Right kidney (tissue), 9 donors: ENCODE results near the gene PLA2G2D.
A peak's percentile ranks its signal among the peaks of the same experiment; 100 is the strongest.

Experiments used
- DNase-seq: peaks from one replicate; pipeline ENCODE4 v3.0.0-alpha.2; 2016
- long read RNA-seq, 8 donors: transcript quantifications; one replicate each; lab custom pipeline, GENCODE V29; 2026

The PLA2G2D gene, protein sequence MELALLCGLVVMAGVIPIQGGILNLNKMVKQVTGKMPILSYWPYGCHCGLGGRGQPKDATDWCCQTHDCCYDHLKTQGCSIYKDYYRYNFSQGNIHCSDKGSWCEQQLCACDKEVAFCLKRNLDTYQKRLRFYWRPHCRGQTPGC
- long read RNA-seq, donor 1 = 0 reads
- long read RNA-seq, donor 2 = 0 reads
- long read RNA-seq, donor 3 = 0 reads
- long read RNA-seq, donor 4 = 0 reads
- long read RNA-seq, donor 5 = 0 reads
- long read RNA-seq, donor 6 = 0 reads
- long read RNA-seq, donor 7 = 0 reads
- long read RNA-seq, donor 8 = 0 reads

DNA sequence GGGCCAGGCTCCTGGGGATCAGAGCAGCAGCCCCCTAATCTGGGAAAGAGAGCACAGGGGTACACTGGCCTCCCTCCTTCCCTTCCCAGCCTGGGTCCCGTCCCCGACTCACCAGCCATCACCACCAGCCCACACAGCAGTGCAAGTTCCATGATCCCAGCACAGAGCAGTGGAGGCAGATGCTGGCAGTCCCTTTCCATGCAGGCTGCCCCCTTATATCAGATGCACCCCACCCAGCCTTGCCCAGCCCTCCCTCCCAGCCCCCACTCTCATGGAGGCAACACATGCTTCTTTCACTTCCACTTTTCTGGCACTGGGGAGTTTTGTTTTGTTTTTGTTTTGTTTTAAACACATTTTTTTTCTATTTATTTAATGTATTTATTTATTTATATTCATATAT, at the start of gene PLA2G2D:
Gene PLA2G2D (minus strand): TSS at position 190 of the 400 bp plus-strand sequence. CDS start 38 bp downstream, at position 152.
- DNase-seq = no peak

DNA sequence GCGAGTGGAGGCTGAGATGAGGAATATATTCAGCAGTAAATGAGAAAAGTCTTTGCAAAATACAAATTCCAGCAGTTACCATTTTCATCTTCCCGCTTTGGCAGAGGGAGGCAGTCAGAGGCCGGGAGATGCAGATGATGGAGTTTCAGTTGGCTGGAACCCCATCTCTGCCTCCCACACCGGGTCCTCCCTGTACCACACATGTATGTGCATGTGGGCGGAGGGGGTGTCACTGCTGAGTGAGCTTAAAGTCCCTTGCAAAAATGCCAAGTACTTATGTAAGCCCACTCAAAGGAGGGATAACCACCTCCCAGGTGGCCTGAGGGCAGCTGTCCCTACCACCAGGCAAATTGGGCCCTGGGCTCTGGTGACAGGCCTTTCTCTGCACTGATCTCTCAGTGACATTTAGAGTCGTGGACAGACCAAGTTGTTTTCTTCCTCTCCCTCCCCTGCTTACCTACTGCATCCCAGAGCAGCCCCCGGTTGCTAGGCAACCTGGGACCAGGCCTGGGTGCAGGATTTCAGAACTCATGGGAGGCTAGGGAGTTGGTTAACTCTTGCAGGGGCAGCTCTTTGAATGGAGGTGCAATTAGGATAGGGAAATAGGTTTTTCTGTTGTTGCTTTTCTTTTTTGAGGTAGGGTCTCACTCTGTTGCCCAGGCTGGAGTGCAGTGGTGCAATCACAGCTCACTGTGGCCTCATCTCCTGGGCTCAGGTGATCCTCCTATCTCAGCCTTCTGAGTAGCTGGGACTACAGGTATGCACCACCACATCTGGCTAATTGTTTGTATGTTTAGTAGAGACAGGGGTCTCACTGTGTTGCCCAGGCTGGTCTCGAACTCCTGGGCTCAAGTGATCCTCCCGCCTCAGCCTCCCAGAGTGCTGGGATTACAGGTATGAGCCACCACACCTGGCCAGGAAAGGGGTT, 49.5 kb upstream of the PLA2G2D start:
- DNase-seq = no peak

DNA sequence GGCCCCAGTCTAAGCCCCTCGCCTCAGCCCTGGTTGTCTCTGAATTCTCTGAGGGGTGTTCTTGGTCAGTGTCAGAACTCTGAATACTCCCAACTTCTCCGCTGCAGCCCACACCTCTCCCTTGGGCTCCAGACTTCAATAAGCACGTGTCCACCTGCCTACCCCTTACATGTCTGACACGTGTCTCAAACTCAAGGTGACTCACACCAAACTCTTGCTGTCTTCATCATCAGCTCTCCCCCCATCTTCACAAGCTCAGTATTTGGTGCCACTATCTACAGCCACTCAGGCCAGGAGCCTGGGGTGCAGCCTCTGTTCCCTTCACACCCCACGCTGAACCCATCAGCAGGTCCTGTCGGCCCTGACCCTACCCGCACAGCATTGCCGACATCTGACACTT, 47.8 kb upstream of the PLA2G2D start:
- DNase-seq = no peak

DNA sequence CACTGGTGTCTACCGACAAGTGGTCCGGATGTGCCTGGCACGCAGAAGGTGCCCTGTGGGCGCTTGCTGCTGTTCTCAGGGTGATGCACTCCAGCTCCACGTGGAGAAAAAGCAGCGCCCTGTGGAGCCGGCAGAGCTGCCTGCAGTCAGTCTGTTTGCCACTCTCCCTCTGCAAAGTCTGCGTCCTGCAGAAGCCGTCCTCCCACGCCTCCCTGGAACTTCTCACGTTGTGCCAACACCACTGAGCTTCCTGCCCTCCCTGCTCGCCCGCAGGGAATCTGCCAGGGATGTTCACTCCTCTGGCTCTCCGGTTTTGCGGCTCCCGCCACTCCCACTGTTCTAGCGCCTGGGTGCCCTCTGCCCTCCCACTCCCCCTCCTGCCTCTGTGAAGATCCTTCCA, 46.7 kb upstream of the PLA2G2D start:
- peak; percentile 22 for DNase-seq

DNA sequence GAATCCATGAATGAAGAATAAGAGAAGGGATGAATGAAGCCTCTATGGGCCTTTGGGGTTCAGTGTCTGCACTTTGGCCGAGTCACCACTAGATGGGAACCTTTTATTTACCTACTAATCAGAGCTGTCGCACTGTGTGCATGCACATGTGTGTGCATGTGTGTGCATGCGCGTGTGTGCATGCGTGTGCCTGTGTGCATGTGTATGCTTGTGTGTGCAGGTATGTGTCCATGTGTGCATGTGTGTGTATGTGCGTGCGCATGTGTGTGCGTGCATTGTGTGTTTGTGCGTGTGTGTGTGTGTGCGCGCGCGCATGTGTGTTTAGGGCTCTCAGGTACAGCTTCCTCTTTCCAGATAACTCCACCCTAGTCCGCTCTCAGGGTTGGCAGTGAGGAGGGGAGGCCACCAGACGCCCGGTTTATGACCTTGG, 46.2 kb upstream of the PLA2G2D start:
- DNase-seq = no peak

DNA sequence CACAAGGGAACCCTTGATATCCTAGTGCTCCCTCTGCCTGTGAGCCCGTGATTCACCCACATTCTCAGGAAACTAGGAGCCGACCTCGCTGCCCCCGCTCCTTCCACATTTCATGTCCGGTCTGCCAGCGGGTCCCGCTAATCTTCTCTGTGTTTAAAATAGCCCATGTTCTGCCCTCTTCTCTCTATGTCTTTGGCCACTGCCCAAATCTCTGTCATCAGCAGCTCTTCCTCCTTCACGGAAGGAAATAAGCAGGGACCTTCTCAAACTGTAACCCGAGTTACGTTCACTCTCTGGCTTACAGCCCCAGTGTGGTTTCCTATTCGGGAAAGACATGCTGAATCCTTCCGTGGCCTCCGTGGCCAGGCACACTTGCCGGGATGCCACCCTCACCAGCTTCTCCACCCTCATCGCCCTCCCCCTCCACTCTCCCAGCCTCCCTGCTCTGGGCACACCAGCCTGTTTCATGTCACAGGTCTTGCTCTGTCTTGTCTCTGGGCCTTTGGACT, 45.4 kb upstream of the PLA2G2D start:
- no peak for DNase-seq

DNA sequence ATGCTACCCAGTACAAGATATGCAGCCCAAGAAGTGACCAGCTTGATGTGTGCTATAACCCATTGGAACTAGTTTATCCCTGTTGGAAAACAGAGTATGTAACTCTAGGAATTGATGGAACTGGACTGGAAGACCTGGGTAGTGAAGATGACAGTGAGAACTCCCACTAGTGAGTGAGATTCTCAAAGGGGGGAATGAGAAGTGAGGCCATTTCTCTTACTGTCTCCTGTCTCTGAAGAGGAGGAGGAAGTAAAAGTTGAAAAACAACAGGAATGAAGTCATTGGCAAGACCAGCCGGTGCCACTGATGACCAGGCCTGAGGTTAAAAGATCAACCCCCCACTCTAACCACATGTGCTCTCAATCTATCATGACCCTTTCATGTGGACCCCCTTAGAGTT, 40.7 kb upstream of the PLA2G2D start:
- no peak for DNase-seq

DNA sequence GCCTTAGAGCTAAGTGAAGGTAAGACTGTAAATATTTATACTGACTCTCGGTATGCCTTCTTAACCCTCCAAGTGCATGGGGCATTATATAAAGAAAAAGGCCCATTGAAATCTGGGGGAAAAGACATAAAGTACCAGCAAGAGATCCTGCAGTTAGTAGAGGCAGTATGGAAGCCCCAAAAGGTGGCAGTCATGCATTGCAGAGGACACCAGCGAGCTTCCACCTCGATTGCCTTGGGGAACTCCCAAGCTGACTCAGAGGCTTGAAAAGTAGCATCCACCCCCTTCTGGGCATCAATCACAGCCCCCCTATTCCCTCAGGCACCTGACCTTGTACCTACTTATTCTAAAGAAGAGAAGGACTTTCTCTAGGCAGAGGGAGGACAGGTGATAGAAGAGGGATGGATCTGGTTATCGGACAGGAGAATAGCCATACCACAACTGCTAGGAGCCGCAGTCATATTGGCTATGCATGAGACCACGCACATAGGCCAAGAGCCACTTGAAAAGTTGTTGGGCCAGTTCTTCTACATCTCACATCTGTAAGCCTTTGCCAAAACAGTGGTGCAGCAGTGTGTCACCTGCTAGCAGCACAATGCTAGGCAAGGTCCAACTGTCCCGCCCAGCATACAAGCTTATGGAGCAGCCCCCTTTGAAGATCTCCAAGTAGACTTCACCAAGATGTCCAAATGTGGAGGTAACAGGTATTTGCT, 39.2 kb upstream of the PLA2G2D start:
- DNase-seq = no peak

DNA sequence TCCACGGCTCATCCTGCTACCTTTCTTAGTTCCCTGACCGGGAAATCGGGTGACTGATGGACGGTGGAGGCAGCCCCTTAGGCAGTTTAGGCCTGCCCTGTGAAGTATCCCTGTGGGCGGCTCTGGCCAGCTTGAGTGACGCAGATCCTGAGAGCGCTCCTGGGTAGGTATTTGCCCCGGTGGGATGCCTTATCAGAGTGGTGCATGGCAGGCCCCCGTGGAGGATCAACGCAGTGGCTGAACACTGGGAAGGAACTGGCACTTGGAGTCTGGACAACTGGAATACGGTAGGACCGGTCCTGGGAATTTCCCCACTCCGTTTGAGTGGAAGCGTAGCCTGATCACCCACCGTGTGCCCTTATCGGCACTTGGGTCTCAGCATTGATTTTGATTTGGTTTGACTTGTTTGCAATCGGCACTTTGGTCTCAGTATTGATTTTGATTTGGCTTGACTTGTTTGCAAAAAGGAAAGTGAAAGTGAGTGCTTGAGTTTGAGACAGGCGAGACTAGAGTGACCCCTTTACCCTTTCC, 35.0 kb upstream of the PLA2G2D start:
- no peak for DNase-seq

DNA sequence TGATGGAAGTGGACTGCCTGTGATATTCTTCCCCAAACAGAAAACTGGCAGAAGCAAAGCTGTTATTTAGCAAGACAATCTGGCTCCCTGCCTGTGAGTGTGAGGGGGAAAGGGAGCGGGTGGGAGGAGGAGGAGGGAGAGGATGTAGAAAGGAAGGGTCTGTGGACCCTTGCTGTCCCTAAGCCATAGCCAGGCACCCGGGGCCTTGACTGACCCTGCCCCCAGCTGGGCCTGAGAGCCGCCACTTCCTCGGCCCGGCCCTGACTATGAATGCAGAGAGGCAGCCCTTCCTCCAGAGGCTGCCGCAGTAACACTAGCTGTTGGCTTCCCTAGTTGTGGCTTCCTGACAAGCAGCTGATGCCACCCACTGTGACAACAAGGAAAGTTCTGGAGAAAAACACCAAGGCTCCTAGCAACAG, 33.7 kb upstream of the PLA2G2D start:
- no peak for DNase-seq

DNA sequence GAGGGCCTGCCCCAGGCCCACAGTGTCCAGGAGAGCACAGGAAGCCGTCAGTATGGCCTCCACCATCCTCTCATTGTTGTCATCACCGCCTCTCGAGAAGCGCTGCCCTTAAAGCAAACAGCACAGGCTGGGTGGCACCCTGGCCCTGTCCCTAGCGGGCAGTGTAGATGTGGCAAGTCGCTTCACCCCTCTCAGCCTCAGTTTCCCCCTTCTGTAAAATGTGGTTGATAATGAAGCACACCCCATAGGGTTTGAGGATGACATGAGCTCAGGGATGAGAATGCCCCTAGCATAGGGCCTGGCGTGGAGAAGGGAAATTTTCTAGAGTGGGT, 33.2 kb upstream of the PLA2G2D start:
- no peak for DNase-seq

DNA sequence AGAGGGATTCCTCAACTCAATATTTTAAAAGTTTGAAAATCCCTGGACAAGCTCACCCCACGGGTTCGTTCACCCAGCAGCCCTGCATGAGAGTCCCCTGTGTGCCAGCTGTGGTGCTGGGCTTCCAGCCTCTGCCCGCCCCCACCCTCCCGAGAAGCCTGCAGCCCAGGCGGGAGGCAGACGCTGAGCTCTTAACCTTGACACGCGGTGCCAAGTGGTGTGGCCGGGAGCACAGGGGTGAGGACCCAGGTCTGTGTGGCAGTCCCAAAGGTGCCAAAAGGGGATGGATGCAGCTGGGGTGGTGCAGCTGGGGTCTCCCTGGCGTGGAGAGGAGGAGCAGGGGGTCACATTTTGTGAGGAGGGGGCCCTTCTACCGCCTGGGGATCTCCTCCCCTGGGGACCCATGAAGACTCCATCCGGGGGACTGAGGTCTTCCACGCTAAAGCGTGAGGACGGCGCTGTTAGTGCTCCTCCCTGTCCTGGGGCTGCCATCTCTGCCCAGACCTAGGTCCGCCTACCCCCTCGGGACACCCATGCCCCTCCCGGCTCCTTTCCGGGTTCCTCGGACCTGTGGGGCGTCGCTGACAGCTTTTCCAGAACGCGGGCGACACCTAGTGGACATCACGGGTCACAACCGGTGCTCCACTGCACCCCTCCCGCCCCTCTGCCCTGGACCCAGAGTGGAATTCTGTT, 32.7 kb upstream of the PLA2G2D start:
- peak; percentile 62 for DNase-seq

DNA sequence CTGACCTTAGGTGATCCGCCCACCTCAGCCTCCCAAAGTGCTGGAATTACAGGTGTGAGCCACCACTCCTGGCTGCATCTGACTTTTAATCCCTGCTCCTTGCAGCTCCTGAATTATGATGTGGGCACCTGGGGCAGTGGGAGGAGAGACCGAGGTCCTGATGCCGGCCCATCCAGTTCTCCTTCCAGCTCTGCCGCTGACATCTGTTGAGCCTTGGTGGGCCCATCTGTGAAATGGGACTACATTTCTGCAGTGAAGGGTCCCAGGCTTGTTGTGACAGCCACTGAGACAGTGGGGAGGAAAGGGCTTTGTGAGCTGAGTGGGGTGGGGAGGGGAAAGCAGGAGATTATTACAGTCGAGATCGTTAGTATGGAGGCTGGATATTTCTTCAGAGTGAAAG, 31.6 kb upstream of the PLA2G2D start:
- DNase-seq = no peak

DNA sequence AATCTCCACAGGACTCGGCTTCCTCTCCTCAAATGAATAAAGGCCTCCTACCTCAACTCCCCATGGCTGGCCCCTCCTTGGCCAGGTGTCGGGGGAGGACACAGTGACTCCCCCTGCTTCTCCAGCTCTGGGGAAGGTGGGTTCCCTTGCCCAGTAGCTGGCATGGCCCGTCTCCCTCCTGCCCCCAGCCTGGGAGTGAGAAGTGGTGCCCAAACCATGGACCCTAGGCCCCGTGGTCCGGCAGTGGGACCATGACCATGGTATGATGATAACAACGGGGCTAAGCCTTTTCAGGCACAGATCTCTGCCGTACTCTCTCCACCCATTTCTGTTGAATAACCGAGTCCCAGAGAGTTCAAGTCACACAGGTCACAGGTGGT, 31.0 kb upstream of the PLA2G2D start:
- no peak for DNase-seq

DNA sequence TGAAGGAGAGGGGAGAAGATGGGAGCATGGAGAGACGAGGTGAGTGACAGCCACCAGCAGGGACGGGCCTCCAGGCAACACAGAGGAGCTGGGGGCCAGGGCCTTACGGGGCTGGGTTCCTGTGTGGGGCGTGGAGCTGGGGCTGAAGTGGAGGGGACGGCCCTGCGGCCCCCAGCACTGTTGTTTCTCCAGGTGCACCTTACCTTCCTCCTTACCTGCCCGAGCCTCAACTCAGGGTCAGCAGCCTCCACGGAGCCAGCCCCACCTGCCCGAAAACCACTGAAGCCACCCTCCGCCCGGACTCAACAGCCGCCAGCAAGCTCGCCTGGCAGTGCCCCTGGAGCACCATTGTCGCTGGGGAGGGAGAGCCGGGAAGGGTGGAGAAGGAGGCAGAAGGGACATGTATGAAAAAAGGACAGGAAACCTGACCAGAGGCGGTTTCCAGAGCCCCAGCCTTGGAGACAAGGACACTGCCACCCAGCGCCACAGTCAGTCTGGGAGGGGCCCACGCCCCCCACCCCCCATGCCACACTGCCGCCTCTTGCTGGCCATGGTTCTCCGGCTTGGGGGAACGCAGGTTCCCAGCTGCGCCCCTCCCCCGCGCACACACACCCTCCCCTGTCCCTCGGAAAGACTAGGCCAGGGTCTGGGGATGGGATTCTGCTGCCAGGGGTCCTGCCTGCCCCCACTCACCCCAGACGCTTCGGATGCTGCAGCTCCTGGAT, 30.4 kb upstream of the PLA2G2D start:
- no peak for DNase-seq

DNA sequence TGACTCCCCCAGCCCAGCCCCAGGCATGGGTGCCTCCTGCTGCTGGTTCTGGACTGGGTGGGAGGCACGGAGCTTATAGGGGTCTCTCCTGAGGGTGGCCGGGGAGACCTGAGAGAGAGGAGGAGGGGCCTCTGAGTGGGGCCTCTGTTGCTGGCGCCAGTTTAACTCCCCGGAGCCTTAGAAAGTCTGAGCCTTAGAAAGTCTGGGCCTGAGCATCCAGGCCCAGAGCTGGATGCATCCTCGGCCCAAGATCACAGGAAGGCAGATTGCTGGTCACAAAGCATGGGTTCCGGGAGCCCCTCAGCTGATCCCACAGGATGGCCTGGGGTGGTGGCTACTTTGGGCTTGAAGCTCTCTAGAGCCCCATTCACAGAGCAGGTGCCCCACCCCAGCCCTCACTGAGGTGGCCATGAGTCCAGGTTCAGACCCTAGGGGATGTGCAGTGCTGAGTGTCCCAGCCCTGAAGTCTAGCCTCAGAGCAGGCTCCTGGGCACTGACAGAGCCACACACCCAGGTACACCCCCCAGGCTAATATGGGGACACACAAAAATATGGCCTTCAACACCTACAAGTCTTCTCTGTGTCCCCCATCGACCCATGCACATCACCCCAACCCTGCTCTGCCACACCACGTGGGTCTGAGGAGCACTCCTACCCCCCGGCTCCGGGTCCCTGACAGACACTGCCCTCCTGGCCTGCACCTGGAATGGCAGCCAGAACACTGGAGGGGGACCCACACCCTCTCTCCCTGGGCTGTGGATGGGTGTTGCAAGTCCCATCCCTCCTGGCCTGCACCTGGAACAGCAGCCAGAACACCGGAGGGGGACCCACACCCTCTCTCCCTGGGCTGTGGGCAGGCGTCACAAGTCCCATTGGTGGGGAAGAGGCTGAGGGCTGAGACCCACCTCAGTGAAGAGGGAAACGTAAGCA, 29.5 kb upstream of the PLA2G2D start:
- DNase-seq = no peak

DNA sequence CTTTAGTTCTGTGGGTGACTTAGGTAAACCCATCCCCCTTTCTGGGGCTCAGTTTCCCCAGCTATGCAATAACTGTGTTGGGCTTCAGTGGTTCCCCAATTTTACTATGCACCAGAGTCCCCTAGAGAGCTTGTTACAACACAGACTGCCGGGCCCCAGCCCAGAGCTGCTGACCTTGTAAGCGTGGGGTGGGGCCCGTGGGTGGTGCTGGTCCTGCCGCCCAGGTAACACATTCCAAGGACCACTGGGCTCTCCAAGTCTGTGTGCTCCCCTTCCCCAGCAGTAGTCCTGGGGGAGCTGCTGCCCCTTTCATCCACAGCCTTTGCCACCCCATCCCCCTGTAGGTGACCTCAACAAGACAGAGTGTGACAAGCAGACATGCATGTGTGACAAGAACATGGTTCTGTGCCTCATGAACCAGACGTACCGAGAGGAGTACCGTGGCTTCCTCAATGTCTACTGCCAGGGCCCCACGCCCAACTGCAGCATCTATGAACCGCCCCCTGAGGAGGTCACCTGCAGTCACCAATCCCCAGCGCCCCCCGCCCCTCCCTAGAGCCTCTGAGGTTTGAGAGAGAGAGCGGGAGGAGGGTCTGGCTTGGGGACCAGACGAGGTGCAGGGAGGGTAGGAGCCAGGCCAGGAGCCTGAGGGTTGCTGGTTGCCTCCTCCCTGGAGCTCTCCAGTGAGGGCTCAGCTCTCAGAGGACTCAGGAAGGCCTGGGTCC, 28.7 kb upstream of the PLA2G2D start:
- no peak for DNase-seq

DNA sequence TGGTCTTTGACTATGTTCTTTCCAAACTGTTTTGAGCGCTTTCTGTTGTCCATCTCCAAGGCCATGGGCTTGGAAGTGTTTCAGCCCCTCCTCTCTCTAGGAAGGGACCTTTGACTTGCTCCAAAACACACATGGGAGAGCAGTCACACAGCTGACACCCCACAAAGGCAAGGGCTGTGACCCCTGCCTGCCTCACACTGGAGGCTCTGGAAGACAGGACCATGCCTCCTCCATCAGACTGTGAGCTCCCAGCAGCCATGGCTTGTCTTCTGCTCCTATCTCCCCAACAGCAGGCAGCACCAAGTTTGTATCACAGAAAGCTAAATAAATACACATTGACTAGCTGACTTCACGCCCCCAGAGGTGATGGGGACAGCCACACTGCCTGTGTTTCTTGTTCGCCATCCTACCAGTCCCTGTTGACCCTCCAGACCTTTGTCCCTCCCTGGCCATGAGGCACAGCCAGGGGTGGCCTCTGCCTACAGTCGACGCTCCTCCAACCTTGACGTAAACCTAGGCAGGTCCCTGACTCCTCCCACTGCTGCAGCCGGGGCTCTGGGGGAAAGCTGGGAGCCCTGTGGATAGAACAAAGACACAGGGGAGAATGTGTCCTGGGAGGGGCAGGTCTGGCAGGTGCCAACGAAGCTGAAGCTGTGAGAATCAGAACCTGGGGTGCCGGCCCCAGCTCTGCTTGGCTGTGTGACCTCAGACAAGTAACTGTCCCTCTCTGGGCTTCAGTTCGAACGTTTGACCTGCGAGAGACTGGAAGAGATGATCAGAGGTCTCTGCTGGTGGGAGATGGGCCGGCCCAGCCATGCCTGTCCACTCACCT, 24.6 kb upstream of the PLA2G2D start:
- DNase-seq = no peak

DNA sequence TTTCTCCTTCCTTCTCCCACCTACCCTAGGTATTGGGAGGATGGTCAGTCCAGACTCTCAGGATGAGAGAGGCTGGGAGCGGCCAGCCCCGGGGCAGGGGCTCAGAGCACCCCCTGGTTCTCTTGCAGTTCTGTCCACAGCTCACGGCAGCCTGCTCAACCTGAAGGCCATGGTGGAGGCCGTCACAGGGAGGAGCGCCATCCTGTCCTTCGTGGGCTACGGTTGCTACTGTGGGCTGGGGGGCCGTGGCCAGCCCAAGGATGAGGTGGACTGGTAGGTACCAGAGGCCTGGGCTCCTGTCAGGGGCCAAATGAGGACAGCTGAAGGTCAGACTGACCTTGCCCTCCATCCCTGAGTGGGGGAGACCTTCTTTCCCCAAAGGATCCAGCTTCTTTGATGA, 24.0 kb upstream of the PLA2G2D start:
- no peak for DNase-seq
